Gastrocnemius medialis (tissue), 4 donors: ENCODE results near the gene TRIM4. TPM values are rescaled to one million over a fixed set of nuclear protein-coding genes. Genes with fewer than 3 reads are reported as not detected.
"Not testable (repeated sequence)": the region's sequence is repeated elsewhere in the genome, so short reads cannot be mapped to it uniquely, and the experiment has no call there.

Experiments
- ATAC-seq, 2 donors: fragments of 150-250 bp; one replicate each; pipeline ENCODE4 v1.9.1; 2016
- DNase-seq, 2 donors: peaks; one replicate each; pipeline ENCODE4 v3.0.0-alpha.2; 2019
- H3K27ac ChIP-seq, 4 donors: fragments of 200-600 bp; sonication (generic); 1 replicate in 1 of 4; 2 replicates in 3 of 4; pipeline ENCODE4 v1.5.1; 2016 to 2018; ENCODE audit warnings: mild to moderate bottlenecking in 2 of 4, moderate library complexity in 1 of 4
- H3K27me3 ChIP-seq, 3 donors: fragments of 200-600 bp; sonication (generic) in 2 of 3; 1 replicate in 1 of 3; 2 replicates in 2 of 3; pipeline versions ENCODE4 v1.5.1 to v1.6.0; 2016 to 2019; ENCODE audit warnings: mild to moderate bottlenecking in 1 of 3, moderate library complexity in 1 of 3
- H3K36me3 ChIP-seq, 2 donors: fragments of 200-600 bp; sonication (generic) in 1 of 2; one replicate each; pipeline ENCODE4 v1.5.1; 2017 to 2018
- H3K4me1 ChIP-seq, 2 donors: fragments of 200-600 bp; sonication (generic) in 1 of 2; one replicate each; pipeline ENCODE4 v1.5.1; 2016 to 2017; ENCODE audit warnings: mild to moderate bottlenecking in 2 of 2
- H3K4me3 ChIP-seq, 4 donors: fragments of 200-600 bp; sonication (generic) in 3 of 4; 1 replicate in 1 of 4; 2 replicates in 3 of 4; pipeline ENCODE4 v1.5.1; 2016 to 2019; ENCODE audit warnings: mild to moderate bottlenecking in 2 of 4
- H3K9me3 ChIP-seq, 3 donors: fragments of 200-600 bp; sonication (generic) in 2 of 3; 1 replicate in 1 of 3; 2 replicates in 2 of 3; pipeline ENCODE4 v1.5.1; 2016 to 2019
- POLR2A ChIP-seq, 2 donors: fragments of 450-650 bp; IDR thresholded peaks; one replicate each; pipeline ENCODE4 v1.6.1; 2017; ENCODE audit warnings: antibody characterized with exemption in 2 of 2, mild to moderate bottlenecking in 2 of 2, moderate library complexity in 2 of 2
- in situ Hi-C, 4 donors: fragments of 200-750 bp; cut with MboI; loops; one replicate each; pipeline versions ENCODE4 v1.15.0 to v1.8.0; 2017; ENCODE audit warnings: low sequenced_read_pairs in 4 of 4
- intact Hi-C: fragments of 100-400 bp; cut with DNase I; formaldehyde crosslinking; loops from one replicate; pipeline ENCODE4 v1.15.1; 2023; ENCODE audit warnings: low total_unique reads
- total RNA-seq, 4 donors: library from RNA; depleted of rRNA; stranded (reverse); fragments of >200 nt; gene quantifications; one replicate each; pipeline versions ENCODE4 v1.1.0 to v1.2.3, GENCODE V29; 2016
- TF ChIP-seq, protein P1 (sequence below), 5 experiments: fragments of 450-650 bp in 3 of 5; fragments of 200-600 bp in 2 of 5; sonication (generic) in 2 of 5; IDR thresholded peaks in 4 of 5; conservative IDR thresholded peaks in 1 of 5; 1 replicate in 4 of 5; 2 replicates in 1 of 5; pipeline ENCODE4 v1.5.1; 2016 to 2019; ENCODE audit warnings: antibody characterized with exemption in 5 of 5, mild to moderate bottlenecking in 3 of 5, moderate library complexity in 3 of 5

The TRIM4 gene
- total RNA-seq, 4 donors from 2014 or later = 6.4 to 10.5 (median 7.7) TPM

DNA sequence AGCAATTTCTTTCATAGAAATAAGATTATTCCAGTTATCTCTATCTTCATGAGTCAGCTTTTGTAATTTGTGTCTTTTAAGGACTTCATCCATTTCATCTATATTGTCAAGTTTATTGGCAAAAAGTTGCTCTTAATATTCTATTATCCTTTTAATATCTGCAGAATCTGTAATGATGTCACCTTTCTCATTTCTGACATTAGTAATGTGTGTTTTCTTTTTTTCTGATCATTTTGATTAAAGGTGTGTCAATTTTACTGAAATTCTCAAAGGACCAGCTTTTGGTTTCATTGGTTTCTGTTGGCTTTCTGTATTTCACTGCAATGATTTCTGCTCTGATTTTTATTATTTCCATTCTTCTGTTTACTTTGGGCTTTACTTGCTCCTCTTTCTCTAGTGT is 24.6 kb downstream of the TRIM4 start:
- Histone ChIP-seq H3K36me3 (peaks cover 0 to 14% of the 10 kb centered on the region in 2 donors), H3K9me3 (no peaks in the 10 kb centered on the region), H3K4me1 (no peaks in the 10 kb centered on the region), H3K4me3 (no peak overlapping the region), H3K27ac (no peak overlapping the region), H3K27me3 (no peaks in the 10 kb centered on the region)
- intact Hi-C loops (no loop called here), in situ Hi-C loops (no loop called here)
- no peak for TF ChIP-seq POLR2A (IDR thresholded peaks at IDR 0.05)
- TF ChIP-seq, protein P1, sequence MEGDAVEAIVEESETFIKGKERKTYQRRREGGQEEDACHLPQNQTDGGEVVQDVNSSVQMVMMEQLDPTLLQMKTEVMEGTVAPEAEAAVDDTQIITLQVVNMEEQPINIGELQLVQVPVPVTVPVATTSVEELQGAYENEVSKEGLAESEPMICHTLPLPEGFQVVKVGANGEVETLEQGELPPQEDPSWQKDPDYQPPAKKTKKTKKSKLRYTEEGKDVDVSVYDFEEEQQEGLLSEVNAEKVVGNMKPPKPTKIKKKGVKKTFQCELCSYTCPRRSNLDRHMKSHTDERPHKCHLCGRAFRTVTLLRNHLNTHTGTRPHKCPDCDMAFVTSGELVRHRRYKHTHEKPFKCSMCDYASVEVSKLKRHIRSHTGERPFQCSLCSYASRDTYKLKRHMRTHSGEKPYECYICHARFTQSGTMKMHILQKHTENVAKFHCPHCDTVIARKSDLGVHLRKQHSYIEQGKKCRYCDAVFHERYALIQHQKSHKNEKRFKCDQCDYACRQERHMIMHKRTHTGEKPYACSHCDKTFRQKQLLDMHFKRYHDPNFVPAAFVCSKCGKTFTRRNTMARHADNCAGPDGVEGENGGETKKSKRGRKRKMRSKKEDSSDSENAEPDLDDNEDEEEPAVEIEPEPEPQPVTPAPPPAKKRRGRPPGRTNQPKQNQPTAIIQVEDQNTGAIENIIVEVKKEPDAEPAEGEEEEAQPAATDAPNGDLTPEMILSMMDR (IDR thresholded peaks at IDR 0.05 in 4 of 5, conservative IDR thresholded peaks at IDR 0.05 in 1 of 5) = no peak
- ATAC-seq (no peak), DNase-seq (no peak)

DNA sequence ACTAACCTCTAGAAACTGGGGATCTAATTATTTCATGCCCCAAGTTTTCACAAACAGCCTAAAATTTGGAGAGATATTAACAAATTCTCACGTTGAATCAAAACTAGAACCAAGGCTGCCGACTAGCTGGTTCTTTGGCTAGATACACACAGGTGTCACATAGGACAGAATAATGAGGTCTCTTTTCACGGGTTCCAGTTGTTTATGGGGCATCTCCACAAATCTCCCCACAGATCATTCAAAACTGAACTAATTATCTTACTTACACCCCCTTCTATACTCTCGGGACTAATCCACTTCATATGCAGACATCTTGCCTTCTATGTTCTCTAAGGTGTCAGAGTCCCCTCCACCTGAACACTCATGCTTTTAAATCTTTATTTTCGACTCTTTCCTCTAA is 26.1 kb downstream of the TRIM4 start:
- H3K36me3 ChIP-seq = peaks cover 0 to 14% of the 10 kb centered on the region in 2 donors
- no peak for ATAC-seq

DNA sequence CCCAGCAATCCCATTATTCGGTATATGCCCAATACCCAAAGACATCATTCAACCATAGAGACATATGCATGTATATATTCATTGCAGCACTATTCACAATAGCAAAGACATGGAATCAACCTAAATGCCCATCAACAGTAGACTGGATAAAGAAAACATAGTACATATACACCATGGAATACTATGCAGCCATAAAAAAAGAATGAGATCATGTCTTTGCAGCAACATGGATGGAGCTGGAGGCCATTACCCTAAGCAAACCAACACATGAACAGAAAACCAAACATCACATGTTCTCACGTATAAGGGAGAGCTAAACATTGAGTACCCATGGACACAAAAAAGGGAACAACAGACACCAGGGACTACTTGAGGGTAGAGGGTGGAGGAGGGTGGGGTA is 29.0 kb downstream of the TRIM4 start:
- H3K27ac ChIP-seq, in situ Hi-C loops, H3K4me3 ChIP-seq, H3K27me3 ChIP-seq, H3K4me1 ChIP-seq, intact Hi-C loops, DNase-seq, ATAC-seq, H3K9me3 ChIP-seq: not testable (repeated sequence)
- peaks cover 0 to 14% of the 10 kb centered on the region in 2 donors for H3K36me3 ChIP-seq

More for the DNA sequence above, 26.1 kb downstream of the TRIM4 start:
- Histone ChIP-seq H3K27me3 (no peaks in the 10 kb centered on the region), H3K27ac (no peak overlapping the region), H3K4me3 (no peak overlapping the region), H3K9me3 (no peaks in the 10 kb centered on the region), H3K4me1 (no peaks in the 10 kb centered on the region)
- intact Hi-C loops = no loop called here
- no peak for DNase-seq
- TF ChIP-seq, protein P1 (IDR thresholded peaks at IDR 0.05 in 4 of 5, conservative IDR thresholded peaks at IDR 0.05 in 1 of 5) = no peak
- no peak for TF ChIP-seq POLR2A (IDR thresholded peaks at IDR 0.05)
- in situ Hi-C loops = no loop called here

DNA sequence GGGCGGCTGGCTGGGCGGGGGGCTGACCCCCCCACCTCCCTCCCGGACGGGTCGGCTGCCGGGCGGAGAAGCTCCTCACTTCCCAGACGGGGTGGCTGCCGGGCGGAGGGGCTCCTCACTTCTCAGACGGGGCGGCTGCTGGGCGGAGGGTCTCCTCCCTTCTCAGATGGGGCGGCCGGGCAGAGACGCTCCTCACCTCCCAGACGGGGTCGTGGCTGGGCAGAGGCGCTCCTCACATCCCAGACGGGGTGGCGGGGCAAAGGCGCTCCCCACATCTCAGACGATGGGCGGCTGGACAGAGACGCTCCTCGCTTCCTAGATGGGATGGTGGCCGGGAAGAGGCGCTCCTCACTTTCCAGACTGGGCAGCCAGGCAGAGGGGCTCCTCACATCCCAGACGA is 31.0 kb downstream of the TRIM4 start:
- H3K27ac ChIP-seq, H3K4me3 ChIP-seq, H3K9me3 ChIP-seq, H3K27me3 ChIP-seq, in situ Hi-C loops, DNase-seq, ATAC-seq, H3K4me1 ChIP-seq, intact Hi-C loops: not testable (repeated sequence)
- peaks cover 0 to 14% of the 10 kb centered on the region in 2 donors for H3K36me3 ChIP-seq

DNA sequence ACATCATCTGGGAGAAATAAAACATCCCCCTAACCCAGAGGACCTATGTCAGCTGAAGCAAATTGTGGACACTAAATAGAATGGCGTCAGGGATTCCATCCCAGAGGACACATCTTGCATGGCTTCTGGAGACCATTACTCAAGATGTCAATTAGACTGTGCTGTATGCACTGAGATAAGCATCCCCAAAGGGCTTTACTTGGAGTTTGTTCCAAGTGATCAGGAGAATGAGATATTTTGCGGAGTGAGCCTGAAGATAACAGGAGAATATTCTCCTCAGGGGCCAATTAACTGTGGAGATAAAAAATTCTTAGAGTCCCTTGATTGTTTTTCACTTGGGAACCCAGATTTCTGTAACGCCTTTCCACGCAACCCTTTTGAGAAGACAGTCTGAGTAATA is 38.0 kb downstream of the TRIM4 start:
- no peaks in the 10 kb centered on the region for H3K36me3 ChIP-seq
- intact Hi-C loops = no loop called here

More for the DNA sequence above, 38.0 kb downstream of the TRIM4 start:
- no peak for DNase-seq
- H3K9me3 ChIP-seq = no peaks in the 10 kb centered on the region
- in situ Hi-C loops = no loop called here
- ATAC-seq = no peak
- H3K27me3 ChIP-seq = no peaks in the 10 kb centered on the region
- H3K4me1 ChIP-seq = no peaks in the 10 kb centered on the region
- TF ChIP-seq, protein P1 (IDR thresholded peaks at IDR 0.05 in 4 of 5, conservative IDR thresholded peaks at IDR 0.05 in 1 of 5) = no peak
- TF ChIP-seq POLR2A (IDR thresholded peaks at IDR 0.05) = no peak
- H3K27ac ChIP-seq = no peak overlapping the region
- H3K4me3 ChIP-seq = no peak overlapping the region
